Measurements from ENCODE around the gene USO1.
"Not testable (repeated sequence)": the region's sequence is repeated elsewhere in the genome, so short reads cannot be mapped to it uniquely, and the experiment has no call there.

The USO1 gene

DNA sequence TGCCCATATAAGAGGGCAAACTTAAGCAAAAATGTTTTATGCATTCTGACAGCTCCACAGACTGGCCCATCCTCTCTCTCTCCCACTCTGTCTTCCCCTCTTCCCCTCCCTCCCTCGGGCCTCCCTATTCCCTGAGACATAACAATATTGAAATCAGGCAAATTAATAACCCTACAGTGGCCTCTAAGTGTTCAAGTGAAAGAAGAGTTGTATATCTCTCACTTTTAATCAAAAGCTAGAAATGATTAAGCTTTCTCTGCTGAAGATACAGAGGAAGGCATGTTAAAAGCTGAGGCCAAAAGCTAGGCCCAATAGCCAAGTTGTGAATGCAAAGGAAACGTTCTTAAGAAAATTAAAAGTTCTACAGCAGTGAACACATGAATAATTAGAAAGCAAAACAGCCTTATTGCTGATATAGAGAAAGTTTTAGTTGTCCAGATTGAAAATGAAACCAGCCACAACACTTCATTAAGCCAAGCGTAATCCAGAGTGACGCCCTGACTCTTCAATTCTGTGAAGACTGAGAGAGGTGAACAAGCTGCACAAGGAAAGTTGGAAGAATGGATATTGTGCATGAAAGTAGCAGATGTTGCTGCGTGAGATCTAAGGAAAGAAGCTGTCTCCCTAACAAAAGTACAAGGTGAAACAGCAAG is 54.9 kb downstream of the USO1 start:
- DNase-seq, result no peak

DNA sequence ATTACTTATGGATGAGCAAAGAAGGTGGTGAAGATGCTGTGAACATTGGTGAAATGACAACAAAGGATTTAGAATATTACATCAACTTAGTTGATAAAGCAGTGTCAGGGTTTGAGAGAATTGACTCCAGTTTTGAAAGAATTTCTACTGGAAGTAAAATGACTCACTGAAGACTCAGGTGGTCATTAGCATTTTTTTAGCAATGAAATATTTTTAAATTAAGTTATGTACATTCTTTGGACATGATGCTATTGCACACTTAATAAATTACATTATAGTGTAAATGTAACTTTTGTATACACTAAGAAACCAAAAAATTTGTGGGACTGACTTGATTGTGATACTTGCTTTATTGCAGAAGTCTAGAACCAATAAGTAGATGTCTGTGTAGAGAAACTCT is 56.9 kb downstream of the USO1 start:
- DNase-seq, result no peak

GRCh38 chr4:75786526-75786925 is 62.1 kb downstream of the USO1 start:
- no peak for DNase-seq

GRCh38 chr4:75786938-75787337 is 62.6 kb downstream of the USO1 start:
- no peak for DNase-seq

DNA sequence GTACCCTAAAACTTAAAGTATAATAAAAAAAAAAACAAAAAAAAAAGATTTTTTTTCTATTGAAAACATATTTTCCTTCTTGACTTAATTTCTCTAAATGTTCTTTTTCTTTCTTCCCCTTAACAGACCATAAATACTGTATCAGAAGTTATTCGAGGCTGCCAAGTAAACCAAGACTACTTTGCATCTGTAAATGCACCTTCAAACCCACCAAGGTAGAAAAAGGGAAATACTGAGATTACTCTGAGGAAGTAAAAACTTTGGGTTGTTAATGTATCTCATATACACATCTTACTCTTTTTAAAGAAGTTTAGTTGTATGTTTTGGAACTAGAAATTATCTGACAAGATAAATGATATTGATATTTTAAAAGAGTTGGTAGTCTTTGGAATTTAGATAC is 65.6 kb downstream of the USO1 start:
- no peak for DNase-seq

- no peak for DNase-seq
Observed at GRCh38 chr4:75800972-75801371, 76.6 kb downstream of the USO1 start.

GRCh38 chr4:75806035-75806434 is 81.7 kb downstream of the USO1 start:
- DNase-seq, result not testable (repeated sequence)

DNA sequence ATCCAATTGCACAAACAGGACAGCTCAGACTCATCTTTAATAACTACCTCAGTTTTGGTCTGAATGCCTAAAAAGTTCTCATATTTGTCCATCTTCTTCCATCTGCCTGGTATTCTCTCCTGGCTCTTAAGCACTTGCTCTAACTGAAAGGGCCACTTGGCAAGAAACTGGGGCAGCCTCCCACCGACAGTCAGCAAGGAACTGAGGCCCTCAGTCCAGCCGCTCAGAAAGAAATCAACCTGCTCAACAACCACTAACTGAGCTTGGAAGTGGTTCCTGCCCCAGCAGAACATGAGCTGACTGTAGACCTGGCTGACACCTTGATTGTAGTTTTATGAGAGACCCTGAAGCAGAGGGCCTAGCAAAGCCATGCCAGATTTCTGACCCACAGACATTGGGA is 93.5 kb downstream of the USO1 start:
- no peak for DNase-seq

DNA sequence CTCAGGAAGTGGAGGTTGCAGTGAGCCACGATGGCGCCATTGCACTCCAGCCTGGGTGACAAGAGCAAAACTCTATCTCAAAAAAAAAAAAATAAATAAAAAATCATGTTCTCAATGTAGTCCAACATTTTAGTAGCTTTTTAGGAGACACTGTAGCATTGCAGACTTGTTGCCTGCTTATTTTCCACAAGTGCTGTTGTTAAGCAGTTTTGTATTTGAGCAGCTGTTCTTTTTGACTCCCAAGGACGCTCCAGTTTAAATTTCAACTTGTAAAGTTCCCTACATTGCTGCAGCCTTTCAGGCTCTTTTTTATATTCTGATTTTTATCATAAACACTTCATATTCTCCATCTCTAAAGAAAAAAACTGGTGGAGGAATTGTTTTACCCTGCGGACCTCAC is 94.7 kb downstream of the USO1 start:
- no peak for DNase-seq

DNA sequence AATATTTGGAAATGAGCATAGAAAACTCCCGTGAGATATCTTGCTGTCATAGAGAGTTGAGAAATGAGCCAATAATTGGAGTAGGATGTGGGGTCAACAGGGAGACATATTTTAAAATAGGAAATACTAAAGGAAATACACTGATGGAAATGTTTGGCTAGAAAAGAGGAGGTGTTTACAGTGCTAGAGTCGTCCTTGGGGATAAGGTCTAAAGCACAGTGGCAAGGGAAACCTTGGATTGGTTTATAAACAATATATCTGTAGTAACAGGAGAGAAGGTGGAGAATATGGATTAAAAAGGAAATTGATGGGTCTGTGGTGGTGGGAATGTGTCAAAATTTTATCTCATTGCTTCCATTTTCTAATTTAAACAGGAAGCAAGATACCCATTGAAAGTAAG is 95.8 kb downstream of the USO1 start:
- DNase-seq, result no peak

- no peak for DNase-seq
Observed at GRCh38 chr4:75820676-75821075, 96.3 kb downstream of the USO1 start.

DNA sequence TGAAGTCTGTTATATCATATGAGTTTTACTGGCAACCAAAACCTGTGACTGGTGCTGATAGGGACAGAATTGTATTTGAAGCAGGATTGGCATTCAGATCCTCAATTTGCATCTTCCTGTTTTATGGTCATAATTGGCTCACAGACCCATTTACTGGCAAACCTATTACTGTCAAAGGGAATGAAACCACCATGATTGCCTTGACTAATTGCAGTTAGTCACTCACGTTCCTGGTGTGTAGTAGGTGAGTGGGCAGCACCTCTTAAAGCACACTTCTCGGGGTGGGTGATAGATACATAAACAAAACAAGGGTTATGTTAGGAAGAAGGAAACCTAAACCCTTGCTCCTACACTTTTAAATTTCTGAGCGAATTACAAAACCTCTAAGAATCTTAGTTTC is 96.8 kb downstream of the USO1 start:
- no peak for DNase-seq

DNA sequence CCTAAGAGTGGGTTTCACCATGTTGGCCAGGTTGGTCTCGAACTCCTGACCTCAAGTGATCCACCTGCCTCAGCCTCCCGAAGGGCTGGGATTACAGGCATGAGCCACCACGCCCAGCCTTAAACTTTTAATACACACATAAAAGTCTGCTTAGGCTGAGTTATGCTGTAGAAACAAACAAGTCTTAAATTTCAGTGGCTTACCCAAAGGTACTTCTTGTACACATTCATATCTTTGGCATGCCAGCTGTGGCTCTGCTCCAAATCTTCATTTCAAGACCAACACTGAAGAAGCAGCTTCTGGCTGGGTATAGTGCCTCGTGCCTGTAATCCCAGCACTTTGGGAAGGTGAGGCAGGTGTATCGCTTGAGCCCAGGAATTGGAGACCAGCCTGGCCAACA is 97.6 kb downstream of the USO1 start:
- DNase-seq, result no peak

- DNase-seq, result no peak
Observed at GRCh38 chr4:75822416-75822815, 98.0 kb downstream of the USO1 start.

DNA sequence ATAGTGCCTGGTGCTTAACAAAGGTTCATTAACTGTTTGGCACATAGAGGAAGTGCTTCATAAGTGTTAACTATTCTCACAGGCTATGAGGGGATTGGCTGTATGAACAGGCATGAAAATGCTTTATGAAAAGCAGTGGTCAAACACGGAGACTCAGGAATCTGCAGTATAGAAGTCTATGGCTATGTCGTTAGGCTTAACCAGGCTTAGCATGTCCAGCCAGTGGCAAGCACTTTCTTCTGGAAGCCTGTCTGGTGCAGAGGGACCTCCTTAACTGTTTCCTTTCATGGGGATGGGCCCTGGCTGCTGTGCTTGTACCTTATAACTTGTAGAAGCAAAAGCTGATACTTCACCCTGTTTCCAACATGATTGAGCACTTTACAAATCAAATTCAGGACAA is 99.4 kb downstream of the USO1 start:
- DNase-seq, result no peak

DNA sequence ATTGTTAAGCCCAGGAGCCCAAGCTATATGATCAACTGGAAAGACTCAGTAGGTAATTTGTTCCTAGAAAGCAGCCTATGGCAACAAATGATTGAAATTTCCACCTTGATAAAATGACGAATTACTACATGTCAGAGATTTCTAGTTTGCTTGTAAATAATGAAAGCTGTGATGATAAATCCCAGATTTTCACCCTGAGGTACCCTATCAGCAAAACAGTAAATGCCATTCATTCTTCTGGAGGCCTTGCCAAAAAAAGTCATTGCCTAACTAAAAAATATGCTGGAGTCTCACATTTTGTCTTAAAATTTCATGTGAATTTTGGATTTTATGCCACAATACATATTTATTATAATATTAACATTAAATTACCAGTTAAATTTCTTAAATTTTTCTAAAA is 106.5 kb downstream of the USO1 start:
- no peak for DNase-seq

- no peak for DNase-seq
Observed at GRCh38 chr4:75831856-75832405, 107.6 kb downstream of the USO1 start.

DNA sequence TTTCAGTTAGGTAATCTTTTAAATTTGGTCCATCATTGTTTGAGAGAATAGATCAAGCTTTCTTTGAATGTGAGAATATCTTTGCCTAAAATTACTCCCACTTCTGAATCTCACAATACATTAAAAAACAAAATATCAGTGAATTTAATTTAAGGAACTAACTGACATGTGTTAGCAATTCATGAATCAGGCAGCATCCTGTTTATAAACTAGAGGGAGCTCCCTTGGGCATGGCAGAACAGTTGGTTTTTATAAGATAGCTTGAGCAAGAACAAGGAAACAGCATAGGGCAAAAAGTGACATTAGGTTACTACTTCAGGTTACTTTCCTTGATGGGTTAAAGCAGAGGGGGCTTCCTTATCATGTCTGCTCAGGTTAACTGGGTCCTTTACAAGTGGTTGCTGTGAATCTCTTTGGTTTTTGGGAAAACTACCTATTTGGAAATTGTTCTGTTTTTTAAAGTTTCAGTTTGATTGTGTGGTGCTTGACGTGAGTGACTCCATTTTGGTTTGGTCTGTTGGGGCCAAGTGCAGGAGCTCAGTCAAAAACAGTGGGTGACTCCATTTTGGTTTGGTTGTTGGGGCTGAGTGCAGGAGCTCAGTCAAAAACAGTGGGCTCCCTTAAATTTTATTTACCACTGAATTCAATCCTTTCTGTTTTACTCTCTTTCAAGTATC is 109.9 kb downstream of the USO1 start:
- DNase-seq, result no peak

GRCh38 chr4:75834772-75835154 is 110.4 kb downstream of the USO1 start:
- DNase-seq, result no peak

- DNase-seq, result no peak
Observed at GRCh38 chr4:75841641-75842520, 117.5 kb downstream of the USO1 start.

- no peak for DNase-seq
Observed at GRCh38 chr4:75843596-75843995, 119.2 kb downstream of the USO1 start.

- DNase-seq, result no peak
Observed at GRCh38 chr4:75844151-75844662, 119.8 kb downstream of the USO1 start.

DNA sequence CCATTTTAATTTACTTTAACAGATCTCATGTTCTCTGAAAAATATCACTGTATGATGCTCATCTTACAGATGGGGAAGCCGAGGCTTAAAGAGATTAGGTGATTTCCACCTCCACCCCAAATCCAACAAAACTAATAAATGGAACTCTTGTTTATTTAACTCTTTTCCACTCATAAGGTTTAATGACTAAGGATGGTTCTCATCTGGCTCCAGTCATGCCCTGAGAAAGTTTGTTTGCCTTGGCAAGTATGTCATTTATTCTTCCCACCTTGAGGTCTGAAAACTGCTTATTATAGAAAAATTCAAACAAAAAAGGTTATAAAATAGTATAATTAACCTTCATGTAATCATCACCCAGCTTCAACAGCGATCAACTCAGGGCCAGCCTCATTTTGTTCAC is 121.6 kb downstream of the USO1 start:
- no peak for DNase-seq

Data from CD4-positive, alpha-beta T cell treated with Interleukin-12 subunit alpha and Interleukin-12 subunit beta, for 1 hour (primary cell).